ENCODE measurements around the gene ZNF831.

ZNF831 gene

DNA sequence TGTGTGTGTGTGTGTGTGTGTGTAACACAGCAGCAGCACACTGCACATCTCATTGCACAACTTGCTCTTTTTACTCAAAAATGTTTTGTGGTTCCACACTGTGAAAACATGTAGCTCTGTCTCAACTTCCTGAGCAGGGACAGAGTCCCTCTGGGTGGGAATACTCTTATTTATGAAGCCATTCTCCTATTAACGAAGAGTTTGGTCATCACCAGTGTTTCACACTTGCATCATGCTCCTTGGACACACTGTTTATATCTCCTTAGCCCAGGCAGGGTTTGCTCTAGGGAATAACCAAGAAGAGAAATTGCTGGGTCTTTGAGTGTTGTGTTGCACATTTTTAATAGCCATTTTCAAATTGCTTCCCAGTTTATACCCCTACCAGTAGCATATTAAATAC lies 53.6 kb downstream of the ZNF831 start:
- TF ChIP-seq CTCF (IDR thresholded peaks at IDR 0.05; ENCODE audit: borderline replicate concordance, control extremely low read depth, extremely low read depth, insufficient read depth, missing control alignments) = no peak
- in situ Hi-C loops (cut with MboI; ENCODE audit: low sequenced_read_pairs, unreplicated experiment) = no loop called here

DNA sequence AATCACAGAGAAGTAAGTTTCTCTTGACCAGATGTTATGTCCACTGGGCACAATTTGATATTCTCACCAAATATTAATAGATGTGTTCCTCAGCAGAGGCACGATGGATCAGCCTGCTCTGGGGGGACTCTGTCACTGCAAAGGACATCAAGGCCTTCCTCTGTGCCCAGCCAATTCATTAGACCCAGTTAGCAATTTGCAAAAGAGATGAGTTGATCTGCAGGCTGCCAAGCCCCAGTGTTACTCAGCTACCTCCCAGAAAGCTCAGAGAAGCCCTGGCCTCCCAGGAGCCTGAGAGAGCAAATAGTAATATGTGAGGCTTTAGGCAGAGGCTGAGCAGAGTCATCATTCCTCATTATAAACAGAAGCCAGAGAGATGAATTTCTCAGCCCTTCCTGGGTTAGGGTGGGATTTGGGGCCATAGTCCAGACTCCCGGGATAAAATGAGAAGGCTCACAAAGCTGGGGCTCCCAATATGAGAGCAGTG lies 54.2 kb downstream of the ZNF831 start:
- in situ Hi-C loops (cut with MboI; ENCODE audit: low sequenced_read_pairs, unreplicated experiment) = no loop called here
- DNase-seq (ENCODE audit: low spot score) = no peak

More for the DNA sequence above, 53.6 kb downstream of the ZNF831 start:
- no peak for DNase-seq (ENCODE audit: low spot score)

DNA sequence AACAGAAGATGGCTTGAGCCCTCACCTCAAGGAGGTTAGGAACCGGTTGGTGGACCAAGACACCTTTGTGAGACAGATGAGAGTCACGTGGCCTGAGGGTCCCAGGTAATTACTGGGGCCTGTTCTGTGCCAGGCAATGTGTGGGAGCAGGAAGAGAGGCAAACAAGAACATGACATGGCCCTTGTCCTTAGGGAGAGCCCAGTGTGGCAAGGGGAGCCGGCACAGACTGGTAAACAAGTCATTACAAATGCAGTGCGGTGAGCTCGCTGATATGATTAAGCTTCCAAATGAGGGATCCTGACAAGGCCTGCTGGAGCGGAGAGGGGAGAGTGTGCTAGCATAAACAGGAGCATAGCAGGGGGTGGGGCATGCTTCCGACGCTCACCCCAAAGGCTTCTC lies 55.6 kb downstream of the ZNF831 start:
- DNase-seq (ENCODE audit: low spot score) = no peak
- in situ Hi-C loops (cut with MboI; ENCODE audit: low sequenced_read_pairs, unreplicated experiment) = no loop called here
- no peak for TF ChIP-seq CTCF (IDR thresholded peaks at IDR 0.05; ENCODE audit: borderline replicate concordance, control extremely low read depth, extremely low read depth, insufficient read depth, missing control alignments)

More for the DNA sequence above, 54.2 kb downstream of the ZNF831 start:
- TF ChIP-seq CTCF (IDR thresholded peaks at IDR 0.05; ENCODE audit: borderline replicate concordance, control extremely low read depth, extremely low read depth, insufficient read depth, missing control alignments) = no peak

- in situ Hi-C loops (cut with MboI; ENCODE audit: low sequenced_read_pairs, unreplicated experiment) = no loop called here
- no peak for DNase-seq (ENCODE audit: low spot score)
- TF ChIP-seq CTCF (IDR thresholded peaks at IDR 0.05; ENCODE audit: borderline replicate concordance, control extremely low read depth, extremely low read depth, insufficient read depth, missing control alignments) = no peak
Measured at GRCh38 chr20:59220161-59220560, 56.5 kb downstream of the ZNF831 start.

GRCh38 chr20:59221049-59221706 lies 57.6 kb downstream of the ZNF831 start:
- DNase-seq (ENCODE audit: low spot score) = no peak
- in situ Hi-C loops (cut with MboI; ENCODE audit: low sequenced_read_pairs, unreplicated experiment) = no loop called here
- TF ChIP-seq CTCF (IDR thresholded peaks at IDR 0.05; ENCODE audit: borderline replicate concordance, control extremely low read depth, extremely low read depth, insufficient read depth, missing control alignments) = no peak

DNA sequence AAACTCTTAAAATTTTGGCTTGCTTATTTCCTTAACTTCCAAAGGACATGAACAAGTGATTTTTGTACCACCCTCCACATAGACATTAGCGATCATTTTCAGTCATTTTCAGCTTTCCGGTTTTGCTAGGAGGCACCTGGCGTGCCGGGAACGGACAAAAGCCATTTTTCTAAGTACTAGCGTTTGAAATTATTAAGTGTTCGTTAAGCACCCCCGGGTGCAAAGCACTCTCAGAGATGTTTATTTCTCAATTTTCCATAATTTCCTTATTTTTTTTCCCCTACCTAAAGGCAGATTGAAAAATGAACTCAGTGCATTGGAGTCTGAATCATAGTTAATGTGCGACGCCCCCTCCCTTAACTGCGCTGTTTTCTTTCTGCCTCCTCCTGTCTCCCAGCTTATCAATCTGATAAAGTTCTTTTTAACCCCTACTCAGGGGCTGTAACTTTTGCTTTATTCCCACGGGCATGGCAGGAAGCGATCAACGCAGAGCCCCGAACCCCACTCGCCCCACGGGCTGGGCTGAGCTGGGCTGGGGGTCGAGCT lies 58.2 kb downstream of the ZNF831 start:
- no peak for TF ChIP-seq CTCF (IDR thresholded peaks at IDR 0.05; ENCODE audit: borderline replicate concordance, control extremely low read depth, extremely low read depth, insufficient read depth, missing control alignments)
- in situ Hi-C loops (cut with MboI; ENCODE audit: low sequenced_read_pairs, unreplicated experiment) = no loop called here
- DNase-seq (ENCODE audit: low spot score) = no peak
